Progenitor cell of endocrine pancreas (in vitro differentiated cells): ENCODE data around the gene PADI3. TPM values are rescaled to one million over a fixed set of nuclear protein-coding genes. Genes with fewer than 3 reads are reported as not detected.

ENCODE experiments used
- DNase-seq: peaks from one replicate; pipeline ENCODE4 v3.0.0; 2021; ENCODE audit warnings: low spot score; ENCODE audit not compliant: unreplicated experiment
- H3K27ac Mint-ChIP-seq: 2 replicates; pipeline ENCODE4 v1.8.0; 2021; ENCODE audit warnings: mild to moderate bottlenecking, moderate library complexity, mixed read lengths
- H3K27me3 Mint-ChIP-seq: 2 replicates; pipeline ENCODE4 v1.8.0; 2021; ENCODE audit warnings: mixed read lengths
- H3K36me3 Mint-ChIP-seq: 2 replicates; pipeline ENCODE4 v1.8.0; 2022; ENCODE audit warnings: mixed read lengths; ENCODE audit not compliant: insufficient read depth
- H3K4me1 Mint-ChIP-seq: 2 replicates; pipeline ENCODE4 v1.8.0; 2021; ENCODE audit warnings: low read depth, mixed read lengths
- H3K4me3 Mint-ChIP-seq: 2 replicates; pipeline ENCODE4 v1.8.0; 2021; ENCODE audit warnings: low read depth, mild to moderate bottlenecking, moderate library complexity, mixed read lengths
- H3K9me3 Mint-ChIP-seq: 2 replicates; pipeline ENCODE4 v1.8.0; 2021; ENCODE audit warnings: low read depth, mixed read lengths
- total RNA-seq: library from RNA; stranded (reverse); gene quantifications from 2 replicates; pipeline ENCODE4 v1.2.1, GENCODE V29; 2021
- TF ChIP-seq, protein P1 (sequence below): fragments of 200-600 bp; sonication (generic); IDR thresholded peaks from one replicate; pipeline ENCODE4 v1.5.0; 2021; ENCODE audit warnings: antibody characterized with exemption, mild to moderate bottlenecking; ENCODE audit not compliant: unreplicated experiment

Gene PADI3
- total RNA-seq, 1 donor from 2014 or later, result not detected

GRCh38 chr1:17201201-17202021, 47.5 kb upstream of the PADI3 start:
- H3K9me3 Mint-ChIP-seq, result no peaks in the 10 kb centered on the region
- H3K4me3 Mint-ChIP-seq, result no peak overlapping the region
- H3K27ac Mint-ChIP-seq, result peak overlapping the region; percentile 23
- H3K27me3 Mint-ChIP-seq, result peaks cover 23% of the 10 kb centered on the region
- H3K36me3 Mint-ChIP-seq, result no peaks in the 10 kb centered on the region
- TF ChIP-seq, protein P1, sequence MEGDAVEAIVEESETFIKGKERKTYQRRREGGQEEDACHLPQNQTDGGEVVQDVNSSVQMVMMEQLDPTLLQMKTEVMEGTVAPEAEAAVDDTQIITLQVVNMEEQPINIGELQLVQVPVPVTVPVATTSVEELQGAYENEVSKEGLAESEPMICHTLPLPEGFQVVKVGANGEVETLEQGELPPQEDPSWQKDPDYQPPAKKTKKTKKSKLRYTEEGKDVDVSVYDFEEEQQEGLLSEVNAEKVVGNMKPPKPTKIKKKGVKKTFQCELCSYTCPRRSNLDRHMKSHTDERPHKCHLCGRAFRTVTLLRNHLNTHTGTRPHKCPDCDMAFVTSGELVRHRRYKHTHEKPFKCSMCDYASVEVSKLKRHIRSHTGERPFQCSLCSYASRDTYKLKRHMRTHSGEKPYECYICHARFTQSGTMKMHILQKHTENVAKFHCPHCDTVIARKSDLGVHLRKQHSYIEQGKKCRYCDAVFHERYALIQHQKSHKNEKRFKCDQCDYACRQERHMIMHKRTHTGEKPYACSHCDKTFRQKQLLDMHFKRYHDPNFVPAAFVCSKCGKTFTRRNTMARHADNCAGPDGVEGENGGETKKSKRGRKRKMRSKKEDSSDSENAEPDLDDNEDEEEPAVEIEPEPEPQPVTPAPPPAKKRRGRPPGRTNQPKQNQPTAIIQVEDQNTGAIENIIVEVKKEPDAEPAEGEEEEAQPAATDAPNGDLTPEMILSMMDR, result no peak
- no peak for DNase-seq
- peaks cover 13% of the 10 kb centered on the region for H3K4me1 Mint-ChIP-seq

- TF ChIP-seq, protein P1, result no peak
- peaks cover 21% of the 10 kb centered on the region for H3K27me3 Mint-ChIP-seq
- H3K36me3 Mint-ChIP-seq, result no peaks in the 10 kb centered on the region
- H3K27ac Mint-ChIP-seq, result no peak within 1 kb of the TSS
- no peaks in the 10 kb centered on the region for H3K9me3 Mint-ChIP-seq
- no peak within 1 kb of the TSS for H3K4me3 Mint-ChIP-seq
- no peak for DNase-seq
- peaks cover 13% of the 10 kb centered on the region for H3K4me1 Mint-ChIP-seq
Observed at GRCh38 chr1:17204546-17205440, 44.1 kb upstream of the PADI3 start, which contains the start of gene PADI1. TSS of gene PADI1 (plus strand) at chr1:17205128. CDS start at chr1:17205218, 90 bp downstream.

GRCh38 chr1:17205652-17206051, 43.2 kb upstream of the PADI3 start:
- H3K4me1 Mint-ChIP-seq, result peaks cover 10% of the 10 kb centered on the region
- no peak for DNase-seq
- TF ChIP-seq, protein P1, result no peak
- H3K9me3 Mint-ChIP-seq, result no peaks in the 10 kb centered on the region
- no peaks in the 10 kb centered on the region for H3K36me3 Mint-ChIP-seq
- H3K4me3 Mint-ChIP-seq, result no peak overlapping the region
- H3K27me3 Mint-ChIP-seq, result peaks cover 21% of the 10 kb centered on the region
- no peak overlapping the region for H3K27ac Mint-ChIP-seq

DNA sequence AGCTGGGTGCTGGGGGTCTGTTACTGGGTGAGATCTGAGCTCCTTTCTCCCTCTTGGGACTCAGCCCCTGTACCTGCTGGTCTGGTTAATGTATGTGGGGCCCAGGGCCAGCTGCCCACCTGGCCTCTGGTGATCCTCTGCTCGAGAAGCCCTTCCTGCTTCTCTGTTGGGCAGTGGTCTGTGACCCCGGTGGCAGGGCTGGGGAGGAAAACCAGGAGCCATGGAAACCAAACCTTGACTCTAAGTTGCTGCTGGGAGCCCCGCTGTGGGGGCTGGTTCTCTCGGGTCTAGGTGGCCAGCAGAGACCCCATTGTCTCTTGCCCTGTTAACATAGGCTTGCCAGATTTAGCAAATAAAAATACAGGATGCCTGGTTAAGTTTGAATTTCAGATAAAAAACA, 42.7 kb upstream of the PADI3 start:
- Mint-ChIP-seq H3K4me1 (peaks cover 5% of the 10 kb centered on the region), H3K36me3 (no peaks in the 10 kb centered on the region), H3K4me3 (no peak overlapping the region), H3K27ac (no peak overlapping the region), H3K9me3 (no peaks in the 10 kb centered on the region), H3K27me3 (peaks cover 21% of the 10 kb centered on the region)
- TF ChIP-seq, protein P1, result no peak
- DNase-seq, result no peak

DNA sequence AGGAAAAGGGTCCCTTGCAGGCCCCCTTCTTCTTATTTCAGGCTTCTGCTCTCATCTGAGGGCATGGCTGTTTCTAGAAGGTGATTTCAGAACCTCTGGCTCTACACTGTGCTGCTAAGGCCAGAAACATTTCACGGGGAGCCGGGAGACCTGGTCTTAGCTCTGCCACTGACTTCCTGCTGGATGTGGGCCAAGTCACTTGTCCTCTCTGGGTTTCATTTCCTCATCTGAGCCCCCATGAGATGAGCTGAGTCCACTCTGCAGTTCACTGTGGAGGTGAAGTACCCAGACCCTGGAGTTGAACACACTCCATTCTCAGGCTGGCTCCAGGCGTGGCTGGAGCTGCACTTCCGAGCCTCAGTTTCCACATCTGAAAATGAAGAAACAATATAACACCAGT, 41.9 kb upstream of the PADI3 start:
- Mint-ChIP-seq H3K4me3 (no peak overlapping the region), H3K27me3 (peaks cover 21% of the 10 kb centered on the region), H3K9me3 (no peaks in the 10 kb centered on the region), H3K27ac (no peak overlapping the region), H3K4me1 (no peaks in the 10 kb centered on the region), H3K36me3 (no peaks in the 10 kb centered on the region)
- TF ChIP-seq, protein P1, result no peak
- no peak for DNase-seq
